Measurements from ENCODE around the gene GGA3.
"Not testable (repeated sequence)": the region's sequence is repeated elsewhere in the genome, so short reads cannot be mapped to it uniquely, and the experiment has no call there.

Gene GGA3

DNA sequence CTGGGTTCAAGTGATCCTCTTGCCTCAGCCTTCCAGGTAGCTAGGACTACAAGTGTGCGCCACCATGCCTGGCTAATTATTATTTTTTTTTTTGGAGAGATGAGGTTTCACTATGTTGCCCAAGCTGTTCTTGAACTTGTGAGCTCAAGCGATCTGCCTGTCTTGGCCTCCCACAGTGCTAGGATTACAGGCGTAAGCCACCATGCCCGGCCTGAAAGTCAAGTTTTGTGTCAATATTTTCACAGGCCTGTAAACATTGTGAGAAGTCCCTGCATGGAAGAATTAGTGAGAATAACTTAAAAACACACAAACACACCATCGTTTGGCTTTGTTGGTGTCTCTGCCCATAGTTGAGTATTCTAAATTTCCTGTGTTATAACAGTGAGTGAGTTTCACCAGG, 33.7 kb downstream of the GGA3 start:
- TF ChIP-seq, protein P1, sequence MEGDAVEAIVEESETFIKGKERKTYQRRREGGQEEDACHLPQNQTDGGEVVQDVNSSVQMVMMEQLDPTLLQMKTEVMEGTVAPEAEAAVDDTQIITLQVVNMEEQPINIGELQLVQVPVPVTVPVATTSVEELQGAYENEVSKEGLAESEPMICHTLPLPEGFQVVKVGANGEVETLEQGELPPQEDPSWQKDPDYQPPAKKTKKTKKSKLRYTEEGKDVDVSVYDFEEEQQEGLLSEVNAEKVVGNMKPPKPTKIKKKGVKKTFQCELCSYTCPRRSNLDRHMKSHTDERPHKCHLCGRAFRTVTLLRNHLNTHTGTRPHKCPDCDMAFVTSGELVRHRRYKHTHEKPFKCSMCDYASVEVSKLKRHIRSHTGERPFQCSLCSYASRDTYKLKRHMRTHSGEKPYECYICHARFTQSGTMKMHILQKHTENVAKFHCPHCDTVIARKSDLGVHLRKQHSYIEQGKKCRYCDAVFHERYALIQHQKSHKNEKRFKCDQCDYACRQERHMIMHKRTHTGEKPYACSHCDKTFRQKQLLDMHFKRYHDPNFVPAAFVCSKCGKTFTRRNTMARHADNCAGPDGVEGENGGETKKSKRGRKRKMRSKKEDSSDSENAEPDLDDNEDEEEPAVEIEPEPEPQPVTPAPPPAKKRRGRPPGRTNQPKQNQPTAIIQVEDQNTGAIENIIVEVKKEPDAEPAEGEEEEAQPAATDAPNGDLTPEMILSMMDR (conservative IDR thresholded peaks at IDR 0.05; ENCODE audit: low read length): no peak
- no peak for DNase-seq (ENCODE audit: low read depth)
- no peak overlapping the region for H3K4me3 ChIP-seq (ENCODE audit: low read length)

DNA sequence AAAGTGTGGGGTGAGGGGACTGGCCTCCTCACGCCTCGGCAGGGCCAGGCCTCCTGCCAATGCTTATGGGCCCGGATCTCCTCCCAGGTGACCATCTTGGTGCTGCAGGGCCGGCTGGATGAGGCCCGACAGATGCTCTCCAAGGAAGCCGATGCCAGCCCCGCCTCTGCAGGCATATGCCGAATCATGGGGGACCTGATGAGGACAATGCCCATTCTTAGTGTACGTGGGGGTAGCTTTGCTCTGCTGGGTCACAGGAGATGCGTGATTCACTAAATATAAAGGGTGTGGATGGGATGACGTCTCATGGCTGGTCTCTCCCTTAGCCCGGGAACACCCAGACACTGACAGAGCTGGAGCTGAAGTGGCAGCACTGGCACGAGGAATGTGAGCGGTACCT, 36.4 kb downstream of the GGA3 start:
- TF ChIP-seq, protein P1 (conservative IDR thresholded peaks at IDR 0.05; ENCODE audit: low read length): no peak
- DNase-seq (ENCODE audit: low read depth): no peak
- no peak overlapping the region for H3K4me3 ChIP-seq (ENCODE audit: low read length)

DNA sequence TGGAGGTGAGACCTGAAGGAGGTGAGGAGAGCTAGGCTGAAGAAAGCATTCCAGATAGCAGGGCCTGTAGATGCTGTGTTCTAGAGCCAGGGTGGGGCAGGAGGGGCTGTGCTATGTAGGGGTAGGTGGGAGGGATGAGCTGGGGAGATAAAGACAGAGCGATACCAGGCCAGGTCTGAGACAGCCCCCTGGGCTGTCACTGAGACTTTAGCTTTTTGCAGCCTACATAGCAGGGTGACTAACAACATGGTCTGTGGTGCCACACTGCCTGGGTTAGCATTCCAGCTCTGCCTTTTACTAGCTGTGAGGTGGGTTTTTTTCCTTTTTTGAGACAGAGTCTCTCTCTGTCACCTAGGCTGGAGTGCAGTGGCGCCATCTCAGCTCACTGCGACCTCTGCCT, 41.6 kb downstream of the GGA3 start:
- TF ChIP-seq, protein P1 (conservative IDR thresholded peaks at IDR 0.05; ENCODE audit: low read length): no peak
- DNase-seq (ENCODE audit: low read depth): no peak
- H3K4me3 ChIP-seq (ENCODE audit: low read length): no peak overlapping the region

DNA sequence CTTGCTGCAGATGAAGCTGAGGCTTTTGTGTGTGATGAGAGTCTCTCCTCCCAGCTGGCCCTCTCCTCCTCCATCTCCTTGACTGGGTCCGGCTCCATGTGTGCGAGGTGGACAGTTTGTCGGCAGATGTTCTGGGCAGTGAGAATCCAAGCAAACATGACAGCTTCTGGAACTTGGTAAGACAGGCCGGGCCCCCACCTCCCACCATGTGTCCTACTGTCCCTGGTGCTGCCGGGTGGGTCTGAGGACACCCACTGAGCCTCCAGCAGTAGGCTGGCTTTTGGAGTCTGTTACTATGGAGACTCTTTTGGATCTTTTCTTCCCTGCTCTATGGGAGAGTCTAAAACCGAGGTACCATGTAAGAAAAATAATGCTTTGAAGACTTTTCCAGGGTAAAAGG, 43.3 kb downstream of the GGA3 start:
- no peak overlapping the region for H3K4me3 ChIP-seq (ENCODE audit: low read length)
- no peak for DNase-seq (ENCODE audit: low read depth)

DNA sequence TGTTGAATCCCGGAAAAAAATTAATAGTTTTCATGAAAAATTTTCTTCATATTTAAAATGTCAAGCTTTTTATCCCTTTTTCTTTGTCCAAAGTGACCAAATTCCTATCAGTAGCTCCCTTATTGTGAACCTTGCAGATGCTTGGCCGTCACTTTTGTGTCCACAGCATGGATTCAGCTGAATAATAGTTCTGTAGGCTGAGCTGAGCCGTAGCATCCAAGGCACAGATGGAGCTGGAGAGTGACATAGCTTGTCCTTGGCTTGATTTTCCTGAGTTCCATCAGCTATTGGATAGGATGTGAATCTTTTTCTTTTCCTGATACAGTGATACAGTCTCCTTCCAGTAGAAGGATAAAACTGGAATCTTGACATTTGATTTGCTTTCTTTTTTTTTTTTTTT, 52.3 kb downstream of the GGA3 start:
- no peak for DNase-seq (ENCODE audit: low read depth)
- H3K4me3 ChIP-seq (ENCODE audit: low read length): no peak overlapping the region
- TF ChIP-seq, protein P1 (conservative IDR thresholded peaks at IDR 0.05; ENCODE audit: low read length): no peak

More for the DNA sequence above, 43.3 kb downstream of the GGA3 start:
- TF ChIP-seq, protein P1 (conservative IDR thresholded peaks at IDR 0.05; ENCODE audit: low read length): no peak

DNA sequence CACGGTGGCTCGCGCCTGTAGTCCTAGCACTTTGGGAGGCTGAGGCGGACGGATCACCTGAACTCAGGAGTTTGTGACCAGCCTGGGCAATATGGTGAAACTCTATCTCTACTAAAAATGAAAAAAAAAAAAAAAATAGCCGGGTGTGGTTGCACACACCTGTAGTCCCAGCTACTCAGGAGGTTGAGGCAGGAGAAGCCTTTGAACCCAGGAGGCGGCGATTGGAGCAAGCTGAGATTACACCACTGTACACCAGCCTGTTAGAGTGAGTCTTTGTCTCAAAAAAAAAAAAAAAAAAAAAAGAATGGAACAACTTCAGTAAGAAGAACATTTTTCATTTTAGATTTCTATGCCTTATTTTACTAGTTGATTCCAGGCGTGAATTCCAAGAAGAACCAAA, 53.2 kb downstream of the GGA3 start:
- TF ChIP-seq, protein P1 (conservative IDR thresholded peaks at IDR 0.05; ENCODE audit: low read length): no peak
- no peak overlapping the region for H3K4me3 ChIP-seq (ENCODE audit: low read length)
- no peak for DNase-seq (ENCODE audit: low read depth)

DNA sequence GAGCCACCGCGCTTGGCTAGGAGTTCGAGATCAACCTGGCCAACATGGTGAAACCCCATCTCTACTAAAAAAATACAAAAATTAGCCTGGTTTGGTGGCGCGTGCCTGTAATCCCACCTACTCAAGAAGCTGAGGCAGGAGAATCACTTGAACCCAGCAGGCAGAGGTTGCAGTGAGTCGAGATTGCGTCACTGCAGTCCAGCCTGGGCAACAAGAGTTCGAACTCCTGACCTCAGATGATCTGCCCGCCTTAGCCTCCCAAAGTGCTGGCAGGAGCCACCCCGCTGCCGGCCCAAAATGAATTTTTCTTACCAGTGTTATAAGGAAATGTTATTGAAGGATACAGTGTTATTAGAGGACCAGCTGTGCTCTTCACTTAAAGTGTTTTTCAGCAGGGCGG, 53.6 kb downstream of the GGA3 start:
- H3K4me3 ChIP-seq (ENCODE audit: low read length): no peak overlapping the region
- TF ChIP-seq, protein P1 (conservative IDR thresholded peaks at IDR 0.05; ENCODE audit: low read length): no peak
- DNase-seq (ENCODE audit: low read depth): no peak

DNA sequence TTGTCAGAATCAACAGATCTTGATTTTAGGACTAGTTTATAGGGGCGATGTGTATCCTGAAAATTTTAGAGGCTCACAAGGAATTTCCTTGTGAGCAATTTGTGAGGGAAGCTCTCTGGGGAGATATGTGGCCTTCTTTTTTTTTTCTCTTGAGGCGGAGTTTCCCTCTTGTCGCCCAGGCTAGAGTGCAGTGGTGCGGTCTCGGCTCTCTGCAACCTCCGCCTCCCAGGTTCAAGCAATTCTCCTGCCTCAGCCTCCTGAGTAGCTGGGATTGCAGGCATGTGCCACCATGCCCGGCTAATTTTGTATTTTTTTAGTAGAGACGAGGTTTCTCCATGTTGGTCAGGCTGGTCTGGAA, 54.4 kb downstream of the GGA3 start:
- DNase-seq (ENCODE audit: low read depth); H3K4me3 ChIP-seq (ENCODE audit: low read length): not testable (repeated sequence)

Measured in AG10803 (cell line).